GM23248 (cell line): Measurements from ENCODE around the gene PLD4.

ENCODE experiments used
- EZH2 ChIP-seq: fragments of 200-600 bp; sonication (generic); IDR thresholded peaks from 2 replicates; pipeline ENCODE4 v1.6.1; 2018; ENCODE audit warnings: antibody characterized with exemption, mild to moderate bottlenecking; ENCODE audit not compliant: insufficient read depth, poor library complexity, severe bottlenecking
- EZH2phosphoT487 ChIP-seq: fragments of 200-600 bp; sonication (generic); IDR thresholded peaks from 2 replicates; pipeline ENCODE4 v1.6.1; 2018; ENCODE audit warnings: antibody characterized with exemption, moderate library complexity, mild to moderate bottlenecking, low read depth; ENCODE audit not compliant: insufficient read depth

GRCh38 chr14:104894331-104895206, 30.1 kb upstream of the PLD4 start:
- TF ChIP-seq EZH2 (no peak), EZH2phosphoT487 (no peak)
